RWPE2 (cell line): Measurements from ENCODE around the gene RTN4IP1.

ENCODE experiments used
- ATAC-seq: fragments of 200-7000 bp; cut with Tn5 transposase; 3 replicates; pipeline ENCODE4 v1.9.1; 2021; ENCODE audit warnings: low read depth
- DNase-seq: peaks from one replicate; pipeline ENCODE4 v3.0.0-alpha.2; 2020; ENCODE audit warnings: low spot score
- H3K27ac ChIP-seq: fragments of 450-650 bp; 2 replicates; pipeline ENCODE4 v1.5.1; 2017; ENCODE audit warnings: mild to moderate bottlenecking; ENCODE audit not compliant: poor library complexity, severe bottlenecking
- H3K27me3 ChIP-seq: fragments of 250-450 bp; sonication (Bioruptor Pico); 2 replicates; pipeline ENCODE4 v1.5.1; 2021; ENCODE audit warnings: mild to moderate bottlenecking, moderate library complexity; ENCODE audit not compliant: insufficient read depth, poor library complexity, severe bottlenecking
- H3K36me3 ChIP-seq: fragments of 250-450 bp; sonication (Bioruptor Pico); 2 replicates; pipeline ENCODE4 v1.5.1; 2020; ENCODE audit warnings: low read depth, mild to moderate bottlenecking, moderate library complexity
- H3K4me1 ChIP-seq: fragments of 250-450 bp; sonication (Bioruptor Pico); 2 replicates; pipeline ENCODE4 v1.5.1; 2021; ENCODE audit warnings: mild to moderate bottlenecking, moderate library complexity; ENCODE audit not compliant: insufficient read depth, poor library complexity, severe bottlenecking
- H3K4me3 ChIP-seq: fragments of 250-450 bp; sonication (Bioruptor Pico); 2 replicates; pipeline ENCODE4 v1.5.1; 2021; ENCODE audit warnings: mild to moderate bottlenecking, moderate library complexity; ENCODE audit not compliant: severe bottlenecking
- H3K9me3 ChIP-seq: fragments of 250-450 bp; sonication (Bioruptor Pico); 2 replicates; pipeline ENCODE4 v1.5.1; 2021; ENCODE audit warnings: mild to moderate bottlenecking, moderate library complexity; ENCODE audit not compliant: severe bottlenecking
- TF ChIP-seq, protein P1 (sequence below): fragments of 450-650 bp; IDR thresholded peaks from one replicate; pipeline ENCODE4 v1.5.1; 2017; ENCODE audit warnings: mild to moderate bottlenecking, moderate library complexity; ENCODE audit not compliant: poor library complexity, severe bottlenecking

The RTN4IP1 gene

GRCh38 chr6:106611030-106611429, 18.3 kb downstream of the RTN4IP1 start:
- no peaks in the 10 kb centered on the region for H3K27me3 ChIP-seq
- no peak overlapping the region for H3K4me3 ChIP-seq
- no peak for DNase-seq
- no peak overlapping the region for H3K27ac ChIP-seq
- no peak for ATAC-seq
- no peaks in the 10 kb centered on the region for H3K4me1 ChIP-seq
- H3K9me3 ChIP-seq: no peaks in the 10 kb centered on the region
- TF ChIP-seq, protein P1, sequence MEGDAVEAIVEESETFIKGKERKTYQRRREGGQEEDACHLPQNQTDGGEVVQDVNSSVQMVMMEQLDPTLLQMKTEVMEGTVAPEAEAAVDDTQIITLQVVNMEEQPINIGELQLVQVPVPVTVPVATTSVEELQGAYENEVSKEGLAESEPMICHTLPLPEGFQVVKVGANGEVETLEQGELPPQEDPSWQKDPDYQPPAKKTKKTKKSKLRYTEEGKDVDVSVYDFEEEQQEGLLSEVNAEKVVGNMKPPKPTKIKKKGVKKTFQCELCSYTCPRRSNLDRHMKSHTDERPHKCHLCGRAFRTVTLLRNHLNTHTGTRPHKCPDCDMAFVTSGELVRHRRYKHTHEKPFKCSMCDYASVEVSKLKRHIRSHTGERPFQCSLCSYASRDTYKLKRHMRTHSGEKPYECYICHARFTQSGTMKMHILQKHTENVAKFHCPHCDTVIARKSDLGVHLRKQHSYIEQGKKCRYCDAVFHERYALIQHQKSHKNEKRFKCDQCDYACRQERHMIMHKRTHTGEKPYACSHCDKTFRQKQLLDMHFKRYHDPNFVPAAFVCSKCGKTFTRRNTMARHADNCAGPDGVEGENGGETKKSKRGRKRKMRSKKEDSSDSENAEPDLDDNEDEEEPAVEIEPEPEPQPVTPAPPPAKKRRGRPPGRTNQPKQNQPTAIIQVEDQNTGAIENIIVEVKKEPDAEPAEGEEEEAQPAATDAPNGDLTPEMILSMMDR: no peak
- H3K36me3 ChIP-seq: peaks cover 25% of the 10 kb centered on the region

DNA sequence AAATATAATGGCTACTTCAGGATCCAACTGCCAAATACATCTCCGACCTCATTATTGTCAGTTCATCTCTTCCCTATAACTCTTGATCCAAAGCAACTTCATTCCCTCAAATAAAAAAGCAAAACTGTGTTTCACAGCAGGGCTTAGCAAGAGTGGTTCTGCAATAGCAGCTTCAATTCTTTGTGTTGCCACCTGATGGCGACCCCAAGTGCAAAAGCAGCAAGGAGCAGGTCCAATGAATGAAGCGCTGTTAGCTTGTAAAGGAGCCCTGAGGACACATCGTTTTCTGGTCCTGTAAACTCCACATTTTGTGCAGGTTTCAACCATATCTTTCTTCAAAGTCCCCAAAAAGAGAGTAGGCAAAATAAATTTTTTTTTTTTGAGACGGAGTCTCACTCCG, 19.6 kb downstream of the RTN4IP1 start:
- Histone ChIP-seq H3K4me1 (no peaks in the 10 kb centered on the region), H3K4me3 (no peak overlapping the region), H3K27me3 (no peaks in the 10 kb centered on the region), H3K27ac (no peak overlapping the region), H3K9me3 (no peaks in the 10 kb centered on the region), H3K36me3 (peaks cover 16% of the 10 kb centered on the region)
- DNase-seq (no peak), ATAC-seq (peak; percentile 59; the same call in 1 of the 3 replicates)
- TF ChIP-seq, protein P1: peak; percentile 41

- TF ChIP-seq, protein P1: peak; percentile 80
- no peak for DNase-seq
- Histone ChIP-seq H3K9me3 (no peaks in the 10 kb centered on the region), H3K4me3 (no peak overlapping the region), H3K4me1 (no peaks in the 10 kb centered on the region), H3K27me3 (no peaks in the 10 kb centered on the region), H3K27ac (no peak overlapping the region), H3K36me3 (peaks cover 5% of the 10 kb centered on the region; the same call in 1 of the 2 replicates)
- ATAC-seq: peak; percentile 73; the same call in 2 of the 3 replicates
These were observed 21.1 kb downstream of the RTN4IP1 start for GRCh38 chr6:106608080-106608668.

- no peaks in the 10 kb centered on the region for H3K4me1 ChIP-seq
- ATAC-seq: no peak
- no peaks in the 10 kb centered on the region for H3K9me3 ChIP-seq
- H3K27ac ChIP-seq: no peak overlapping the region
- DNase-seq: no peak
- H3K4me3 ChIP-seq: no peak overlapping the region
- H3K36me3 ChIP-seq: peaks cover 9% of the 10 kb centered on the region
- no peaks in the 10 kb centered on the region for H3K27me3 ChIP-seq
- TF ChIP-seq, protein P1: no peak
These were observed 29.0 kb downstream of the RTN4IP1 start for GRCh38 chr6:106600329-106600728.

GRCh38 chr6:106599440-106599839, 29.9 kb downstream of the RTN4IP1 start:
- Histone ChIP-seq H3K27ac (no peak overlapping the region), H3K4me1 (no peaks in the 10 kb centered on the region), H3K36me3 (peaks cover 9% of the 10 kb centered on the region), H3K4me3 (no peak overlapping the region), H3K27me3 (no peaks in the 10 kb centered on the region), H3K9me3 (no peaks in the 10 kb centered on the region)
- no peak for DNase-seq
- no peak for ATAC-seq
- TF ChIP-seq, protein P1: no peak
